Epithelial cell of esophagus (primary cell): ENCODE data around the gene UGT1A5.

Source experiments
- DNase-seq: peaks from one replicate; pipeline ENCODE4 v3.0.0; 2010; ENCODE audit warnings: low read depth
- H3K4me3 ChIP-seq: 2 replicates; pipeline ENCODE4 v1.5.1; 2011; ENCODE audit warnings: mild to moderate bottlenecking, low read length, control low read depth
- CTCF ChIP-seq: IDR thresholded peaks from 2 replicates; pipeline ENCODE4 v1.5.1; 2011; ENCODE audit warnings: low read depth, mild to moderate bottlenecking, low read length, control low read depth, inconsistent platforms; ENCODE audit not compliant: insufficient read depth; ENCODE audit errors: missing control alignments

UGT1A5 gene

GRCh38 chr2:233814056-233814835 lies 101.5 kb downstream of the UGT1A5 start:
- no peak for TF ChIP-seq CTCF
- DNase-seq = peak; percentile 17
- H3K4me3 ChIP-seq = no peak overlapping the region

DNA sequence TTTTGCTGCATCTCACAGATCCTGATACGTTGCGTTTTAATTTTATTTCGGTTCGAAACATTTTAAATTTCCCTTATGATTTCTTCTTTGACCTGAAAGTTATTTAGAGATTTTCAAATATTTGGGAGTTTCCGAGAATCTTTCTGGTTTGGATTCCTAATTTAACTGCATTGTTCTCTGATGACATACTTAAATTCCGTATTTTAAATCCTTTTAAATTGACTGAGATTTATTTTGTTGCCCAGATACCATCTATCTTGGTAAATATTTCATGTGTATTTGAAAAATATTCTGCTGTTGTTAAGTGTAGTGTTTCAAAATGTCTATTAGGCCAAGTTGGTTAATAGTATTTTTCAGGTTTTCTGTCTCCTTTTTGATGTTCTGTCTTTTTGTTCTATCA lies 103.2 kb downstream of the UGT1A5 start:
- no peak for DNase-seq
- TF ChIP-seq CTCF = no peak
- H3K4me3 ChIP-seq = no peak overlapping the region

DNA sequence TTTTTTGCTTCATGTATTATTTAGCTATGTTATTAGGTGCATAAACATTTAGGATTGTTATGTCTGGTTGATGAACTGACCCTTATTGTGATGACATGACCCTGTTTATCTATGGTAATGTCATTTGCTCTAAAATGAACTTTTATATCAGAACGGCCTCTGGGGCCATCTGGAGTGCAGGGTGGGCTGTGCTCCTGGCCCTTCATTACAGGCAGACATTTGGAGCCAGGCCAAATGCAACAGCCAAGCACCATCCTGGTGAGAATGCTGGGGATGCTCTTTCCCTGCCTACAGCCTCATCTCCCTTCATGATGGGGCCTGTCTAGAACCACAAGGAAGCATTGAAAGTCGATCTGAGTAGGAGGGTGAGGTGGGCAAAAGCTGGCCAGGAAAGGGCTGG lies 103.6 kb downstream of the UGT1A5 start:
- no peak overlapping the region for H3K4me3 ChIP-seq
- DNase-seq = no peak
- TF ChIP-seq CTCF = no peak

DNA sequence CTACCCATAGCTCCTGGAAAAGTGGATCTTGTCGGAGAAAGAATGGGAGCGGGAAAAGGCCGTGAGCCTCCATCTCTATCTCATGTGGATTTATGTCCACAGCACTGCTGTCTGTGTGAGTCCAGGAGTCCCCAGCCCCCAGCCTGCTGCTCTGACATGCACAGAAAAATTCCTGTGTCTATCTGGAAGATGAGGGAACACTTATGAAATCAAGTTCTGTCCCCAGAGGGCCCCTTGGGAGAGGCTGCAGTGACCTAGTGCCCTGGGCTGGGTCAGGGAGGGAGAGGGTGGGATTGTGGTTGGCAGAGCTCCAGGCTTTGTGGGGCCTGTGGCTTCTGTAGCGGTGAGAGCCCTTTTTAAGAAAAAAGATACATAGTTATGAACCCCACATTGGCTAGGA lies 104.1 kb downstream of the UGT1A5 start:
- DNase-seq = no peak
- no peak overlapping the region for H3K4me3 ChIP-seq
- TF ChIP-seq CTCF = no peak

GRCh38 chr2:233817361-233817911 lies 104.7 kb downstream of the UGT1A5 start:
- DNase-seq = peak; percentile 4
- no peak for TF ChIP-seq CTCF
- no peak overlapping the region for H3K4me3 ChIP-seq

DNA sequence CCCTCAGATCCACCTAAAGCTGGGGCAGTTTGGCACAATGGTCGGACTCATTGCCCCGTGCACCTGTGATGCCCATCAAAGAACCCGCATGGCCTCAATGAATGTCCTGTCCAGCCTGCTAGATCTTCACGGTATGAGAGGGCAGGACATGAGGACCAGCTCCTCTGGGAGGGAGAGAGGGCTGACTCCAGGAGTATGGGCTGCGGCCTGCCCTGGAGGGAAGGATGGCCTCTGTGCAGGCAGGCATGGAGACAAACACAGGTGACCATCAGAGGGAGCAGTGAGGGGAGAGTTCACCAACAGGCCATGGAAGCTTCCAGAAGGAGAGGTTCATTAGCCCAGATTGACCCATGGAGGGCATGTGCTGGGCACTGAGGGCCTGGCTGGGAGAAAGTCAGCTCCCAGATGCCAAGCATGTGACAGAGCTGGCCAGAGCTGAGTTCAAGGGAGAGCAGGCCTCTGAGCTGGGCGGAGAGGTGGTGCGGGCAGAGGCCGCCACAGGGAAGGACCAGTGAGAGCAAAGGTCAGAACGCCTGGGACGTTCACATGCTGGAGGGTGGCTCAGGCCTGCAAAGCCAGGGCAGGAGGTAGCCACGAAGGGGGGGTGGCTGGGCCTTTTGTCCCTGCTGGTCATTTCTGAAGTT lies 105.4 kb downstream of the UGT1A5 start:
- H3K4me3 ChIP-seq = no peak overlapping the region
- TF ChIP-seq CTCF = no peak
- DNase-seq = no peak
